GM12873 (cell line): ENCODE data around the gene ZHX3.

Experiments
- CTCF ChIP-seq: IDR thresholded peaks from 2 replicates; pipeline ENCODE4 v1.5.1; 2012; ENCODE audit warnings: low read depth, mild to moderate bottlenecking, moderate library complexity, low read length, control low read depth; ENCODE audit not compliant: insufficient read depth; ENCODE audit errors: missing control alignments

Gene ZHX3

GRCh38 chr20:41352106-41352505, 34.6 kb upstream of the ZHX3 start:
- no peak for TF ChIP-seq CTCF

GRCh38 chr20:41350408-41350962, 33.0 kb upstream of the ZHX3 start:
- no peak for TF ChIP-seq CTCF

- no peak for TF ChIP-seq CTCF
Measured at GRCh38 chr20:41349943-41350342, 32.4 kb upstream of the ZHX3 start.

DNA sequence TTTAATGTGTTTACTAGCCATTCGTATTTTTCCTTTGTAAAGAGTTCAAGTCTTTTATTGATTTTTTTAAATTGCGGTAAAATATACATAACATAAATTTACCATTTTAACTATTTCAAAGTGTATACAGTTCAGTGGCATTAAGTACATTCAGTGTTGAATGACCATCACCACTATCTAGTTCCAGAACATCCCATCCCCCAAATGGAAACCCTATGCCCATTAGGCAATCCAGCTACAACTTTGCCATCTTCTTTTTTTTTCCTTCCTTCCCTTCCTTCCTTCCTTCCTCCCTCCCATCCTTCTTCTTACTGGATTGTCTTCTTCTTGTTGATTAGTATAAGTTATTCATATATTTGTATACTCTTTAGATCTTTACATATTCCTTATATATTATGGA, 31.7 kb upstream of the ZHX3 start:
- TF ChIP-seq CTCF: no peak

- TF ChIP-seq CTCF: no peak
Measured at GRCh38 chr20:41348430-41349172, 31.1 kb upstream of the ZHX3 start.

DNA sequence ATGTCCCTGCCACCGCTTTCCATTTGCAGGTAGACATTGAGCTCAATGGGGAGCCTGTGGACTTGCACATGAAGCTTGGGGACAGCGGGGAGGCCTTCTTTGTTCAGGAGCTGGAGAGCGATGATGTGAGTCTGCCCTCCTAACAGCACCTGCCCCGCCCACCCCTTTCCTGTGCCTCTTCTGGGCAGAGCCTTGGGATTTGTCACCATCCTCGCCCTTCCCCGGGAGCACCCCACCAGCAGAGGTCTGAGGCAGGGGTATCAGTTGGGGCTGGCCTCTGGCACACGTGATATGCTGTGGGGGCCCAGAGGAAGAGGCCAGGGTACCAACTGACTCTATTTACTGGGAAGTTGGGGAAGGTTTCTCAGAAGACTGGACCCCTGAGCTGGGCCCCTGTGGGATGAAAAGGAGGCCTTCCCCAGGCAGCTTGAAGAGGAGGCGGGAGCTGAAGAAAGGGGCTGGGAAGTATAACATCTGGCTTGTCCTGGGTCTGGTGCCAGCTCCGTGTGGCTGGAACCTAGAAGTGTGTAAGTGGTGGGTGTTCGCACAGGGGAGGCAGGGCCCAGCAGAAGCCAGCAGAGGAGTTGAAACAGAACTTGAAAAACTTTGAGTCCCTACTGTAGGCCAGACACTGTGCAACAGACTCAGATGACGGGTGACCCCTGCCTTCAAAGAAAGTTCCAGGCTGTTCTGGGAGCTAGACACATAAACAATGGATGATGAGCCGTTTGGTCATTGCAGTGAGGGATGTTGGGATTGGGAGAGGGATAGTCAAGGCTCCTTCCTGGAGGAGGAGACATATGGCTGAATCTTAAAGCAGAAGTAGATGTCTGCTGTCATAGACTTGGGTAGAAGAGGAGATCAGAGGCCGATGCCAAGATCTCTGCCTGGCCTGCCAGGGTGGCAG, 30.2 kb upstream of the ZHX3 start:
- no peak for TF ChIP-seq CTCF

- TF ChIP-seq CTCF: no peak
Measured at GRCh38 chr20:41345729-41346067, 28.2 kb upstream of the ZHX3 start.
